Prostate gland (tissue), 2 donors: Measurements from ENCODE around the gene TFR2. TPM values are rescaled to one million over a fixed set of nuclear protein-coding genes. Genes with fewer than 3 reads are reported as not detected.
A peak's percentile ranks its signal among the peaks of the same experiment; 100 is the strongest.

Source experiments
- DNase-seq: peaks from one replicate; pipeline ENCODE4 v3.0.0-alpha.2; 2019; ENCODE audit warnings: low spot score
- H3K27ac ChIP-seq, 2 donors: fragments of 200-600 bp; sonication (generic); 2 replicates each; pipeline ENCODE4 v1.5.1; 2017 to 2019
- H3K27me3 ChIP-seq: fragments of 200-600 bp; sonication (generic); replicated peaks from 2 replicates; pipeline ENCODE4 v1.5.1; 2019; ENCODE audit not compliant: insufficient read depth
- H3K36me3 ChIP-seq, 2 donors: fragments of 200-600 bp; sonication (generic); 1 replicate in 1 of 2; 2 replicates in 1 of 2; pipeline versions ENCODE4 v1.5.1 to v1.8.1; 2017 to 2019
- H3K4me1 ChIP-seq: fragments of 200-600 bp; sonication (generic); replicated peaks from 2 replicates; pipeline ENCODE4 v1.5.1; 2019
- H3K4me3 ChIP-seq, 2 donors: fragments of 200-600 bp; sonication (generic); 2 replicates each; pipeline ENCODE4 v1.5.1; 2017 to 2019
- H3K9me3 ChIP-seq: fragments of 200-600 bp; sonication (generic); 2 replicates; pipeline ENCODE4 v1.5.1; 2017
- POLR2A ChIP-seq: fragments of 450-650 bp; IDR thresholded peaks from one replicate; pipeline ENCODE4 v1.6.1; 2016; ENCODE audit warnings: antibody characterized with exemption, mild to moderate bottlenecking
- POLR2AphosphoS5 ChIP-seq: sonication (generic); formaldehyde crosslinking; IDR thresholded peaks from one replicate; pipeline ENCODE4 v1.6.1; 2017; ENCODE audit warnings: antibody characterized with exemption
- WGBS: methylation state at CpG from one replicate; pipeline ENCODE4 v1.1.5; 2018; 5-methylcytosine and 5-hydroxymethylcytosine counted together
- intact Hi-C: fragments of 100-400 bp; cut with DNase I; formaldehyde crosslinking; loops from one replicate; pipeline ENCODE4 v1.14.2; 2022
- total RNA-seq, 2 donors: library from RNA; depleted of rRNA; stranded (reverse); fragments of >200 nt; gene quantifications; one replicate each; pipeline ENCODE4 v1.1.0, GENCODE V29; 2016
- TF ChIP-seq, protein P1 (sequence below), 4 experiments: fragments of 200-600 bp in 2 of 4; fragments of 450-650 bp in 2 of 4; sonication (generic) in 2 of 4; IDR thresholded peaks; 1 replicate in 3 of 4; 2 replicates in 1 of 4; pipeline ENCODE4 v1.5.1; 2016 to 2019; ENCODE audit warnings: antibody characterized with exemption in 4 of 4, mild to moderate bottlenecking in 2 of 4, moderate library complexity in 2 of 4

TFR2 gene
- total RNA-seq, 2 donors from 2014 or later = 0.59 to 2.3 TPM

DNA sequence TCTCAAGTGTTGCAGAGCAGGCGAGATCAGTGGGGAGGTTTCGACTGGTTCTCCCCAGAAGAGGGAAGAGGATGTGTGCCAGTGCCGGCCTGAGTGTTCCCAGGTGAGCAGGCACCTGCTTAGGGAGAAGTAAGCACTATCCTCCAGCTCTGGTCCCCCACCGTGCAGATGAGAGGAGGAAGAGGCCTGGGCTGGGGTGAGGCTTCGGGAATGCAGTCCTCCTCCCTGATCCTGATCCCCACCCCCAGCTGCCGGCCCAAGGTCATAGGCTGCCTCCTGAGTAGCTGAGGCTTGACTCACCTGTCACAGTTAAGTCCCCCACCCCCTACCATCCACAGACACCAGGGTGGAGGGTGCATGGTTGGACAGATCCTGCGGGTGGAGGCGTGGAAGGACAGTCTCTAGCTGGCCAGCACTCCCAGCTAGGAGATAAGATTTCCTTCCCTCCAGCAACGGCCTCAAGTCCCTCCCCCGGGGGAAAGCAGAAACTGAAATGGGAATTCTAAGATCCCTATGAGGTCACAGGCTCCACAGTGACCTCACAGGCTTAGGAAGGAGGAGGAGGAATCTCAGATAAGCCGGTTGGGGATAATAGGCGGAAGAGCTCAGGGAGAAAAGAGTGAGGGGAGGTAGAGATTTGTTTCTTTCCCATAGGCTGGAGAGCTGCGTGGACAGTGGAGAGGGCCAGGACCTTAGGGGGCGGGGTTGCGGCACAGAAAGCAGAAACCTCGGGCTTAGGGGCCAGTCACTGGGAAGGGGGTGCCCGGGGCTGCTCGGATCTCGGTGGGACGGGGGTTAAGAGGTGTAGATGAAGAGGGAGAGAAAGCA lies 56.5 kb downstream of the TFR2 start:
- 3% methylated on average over 20 of the region's 20 CpGs for WGBS
- no peak for DNase-seq
- peak overlapping the region; percentile 96 to 99 for H3K27ac ChIP-seq
- TF ChIP-seq POLR2A (no peak), POLR2AphosphoS5 (no peak)
- TF ChIP-seq, protein P1, sequence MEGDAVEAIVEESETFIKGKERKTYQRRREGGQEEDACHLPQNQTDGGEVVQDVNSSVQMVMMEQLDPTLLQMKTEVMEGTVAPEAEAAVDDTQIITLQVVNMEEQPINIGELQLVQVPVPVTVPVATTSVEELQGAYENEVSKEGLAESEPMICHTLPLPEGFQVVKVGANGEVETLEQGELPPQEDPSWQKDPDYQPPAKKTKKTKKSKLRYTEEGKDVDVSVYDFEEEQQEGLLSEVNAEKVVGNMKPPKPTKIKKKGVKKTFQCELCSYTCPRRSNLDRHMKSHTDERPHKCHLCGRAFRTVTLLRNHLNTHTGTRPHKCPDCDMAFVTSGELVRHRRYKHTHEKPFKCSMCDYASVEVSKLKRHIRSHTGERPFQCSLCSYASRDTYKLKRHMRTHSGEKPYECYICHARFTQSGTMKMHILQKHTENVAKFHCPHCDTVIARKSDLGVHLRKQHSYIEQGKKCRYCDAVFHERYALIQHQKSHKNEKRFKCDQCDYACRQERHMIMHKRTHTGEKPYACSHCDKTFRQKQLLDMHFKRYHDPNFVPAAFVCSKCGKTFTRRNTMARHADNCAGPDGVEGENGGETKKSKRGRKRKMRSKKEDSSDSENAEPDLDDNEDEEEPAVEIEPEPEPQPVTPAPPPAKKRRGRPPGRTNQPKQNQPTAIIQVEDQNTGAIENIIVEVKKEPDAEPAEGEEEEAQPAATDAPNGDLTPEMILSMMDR (IDR thresholded peaks at IDR 0.05) = no peak
- intact Hi-C loops = loop anchor here (5.0 kb wide), 2 partner anchors 48 to 107 kb away; partner anchors contain the start of genes AGFG2 and GIGYF1
- H3K36me3 ChIP-seq = peaks cover 6 to 8% of the 10 kb centered on the region in 2 donors
- no peaks in the 10 kb centered on the region for H3K9me3 ChIP-seq
- peaks cover 32% of the 10 kb centered on the region for H3K4me1 ChIP-seq
- H3K27me3 ChIP-seq = no peaks in the 10 kb centered on the region
- peak overlapping the region; percentile 76 to 98 for H3K4me3 ChIP-seq

DNA sequence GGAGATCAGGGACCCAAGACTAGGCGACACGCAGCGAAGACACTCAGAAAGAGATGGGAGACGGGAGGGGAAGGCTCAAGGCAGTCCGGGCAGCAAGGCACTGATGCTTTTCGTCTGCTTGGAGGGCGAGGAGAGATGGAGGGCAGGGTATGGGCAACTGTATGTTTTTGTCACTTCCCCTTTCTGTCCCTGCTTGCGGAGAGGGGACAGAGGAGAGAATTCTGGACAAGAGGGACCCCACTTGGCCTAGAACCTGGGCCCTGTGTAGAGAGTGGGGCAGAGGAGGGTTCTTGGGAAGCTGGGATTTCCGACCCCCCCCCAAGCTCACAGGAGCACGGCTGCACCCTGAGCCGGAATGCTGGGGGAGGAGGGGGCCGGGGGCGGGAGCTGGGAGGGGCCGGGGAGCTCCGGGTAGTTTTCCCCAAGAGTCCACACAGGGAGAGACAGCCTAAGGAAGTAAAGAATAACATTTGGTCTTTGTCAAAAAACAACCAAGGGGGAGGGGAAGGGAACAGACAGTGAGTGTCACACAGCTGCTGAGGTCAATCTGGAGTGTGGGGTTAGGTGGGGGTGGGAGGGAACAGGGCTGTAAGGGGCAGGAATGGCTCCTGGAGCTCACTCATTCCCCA lies 57.2 kb downstream of the TFR2 start:
- H3K36me3 ChIP-seq = peaks cover 6 to 13% of the 10 kb centered on the region in 2 donors
- no peaks in the 10 kb centered on the region for H3K9me3 ChIP-seq
- peak overlapping the region; percentile 76 to 98 for H3K4me3 ChIP-seq
- peak overlapping the region; percentile 96 to 99 for H3K27ac ChIP-seq
- 31% methylated on average over 15 of the region's 15 CpGs for WGBS
- intact Hi-C loops = loop anchor here (5.0 kb wide), 1 partner anchor 47 kb away; the partner anchor contains the start of gene AGFG2
- TF ChIP-seq, protein P1 (IDR thresholded peaks at IDR 0.05) = no peak
- TF ChIP-seq POLR2A = no peak
- no peak for TF ChIP-seq POLR2AphosphoS5
- H3K27me3 ChIP-seq = no peaks in the 10 kb centered on the region
- DNase-seq = no peak
- peaks cover 32% of the 10 kb centered on the region for H3K4me1 ChIP-seq

DNA sequence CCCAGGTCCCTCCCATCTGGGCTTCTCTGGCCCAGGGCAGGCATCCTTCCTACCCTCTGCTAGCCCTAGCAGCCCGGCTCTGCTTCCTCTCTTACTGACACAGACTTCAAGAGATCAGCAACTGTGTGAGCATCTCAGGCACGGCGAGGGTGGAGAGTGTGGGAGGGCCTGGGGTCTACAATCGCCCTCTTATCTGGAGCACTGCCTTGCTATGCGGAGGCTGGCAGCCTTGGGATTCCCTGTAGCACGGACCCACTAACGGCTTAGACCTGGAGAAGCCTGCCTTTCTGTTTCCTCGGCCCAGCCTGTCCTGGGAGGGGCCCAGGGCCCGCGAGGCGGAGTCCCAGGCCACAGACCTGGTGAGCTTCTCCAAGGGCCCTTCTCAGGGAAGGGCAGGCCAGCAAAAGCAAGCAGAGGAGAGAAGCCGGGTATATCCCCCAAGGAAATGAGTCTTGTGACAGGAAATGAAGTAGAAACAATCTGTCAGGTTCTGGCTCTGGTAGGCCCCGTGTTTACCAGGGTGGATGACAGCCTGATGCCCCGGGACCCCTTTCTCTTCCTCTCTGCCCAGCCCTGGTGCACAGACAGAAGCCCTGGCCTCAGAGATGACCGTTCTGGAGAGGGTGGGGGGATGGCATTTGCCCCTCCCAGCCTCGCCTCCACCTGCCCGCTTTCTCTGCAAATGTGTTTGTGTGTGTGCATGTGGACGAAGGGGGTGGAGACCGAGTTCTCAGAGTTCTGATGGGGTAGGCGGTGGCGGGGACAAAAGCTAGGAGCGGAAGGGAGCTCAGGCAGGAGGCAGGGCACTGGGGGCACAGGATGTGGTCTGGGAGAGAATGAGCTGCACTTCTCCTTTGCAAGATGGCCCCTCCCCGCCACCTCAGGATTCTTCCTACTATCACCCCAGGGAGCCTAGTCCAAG lies 58.0 kb downstream of the TFR2 start:
- peak overlapping the region; percentile 76 to 98 for H3K4me3 ChIP-seq

GRCh38 chr7:100582650-100583049 lies 58.7 kb downstream of the TFR2 start:
- TF ChIP-seq, protein P1 (IDR thresholded peaks at IDR 0.05) = no peak
- TF ChIP-seq POLR2AphosphoS5 (no peak), POLR2A (no peak)
- WGBS = 57% methylated on average over 11 of the region's 11 CpGs
- intact Hi-C loops = loop anchor here (5.0 kb wide), 1 partner anchor 45 kb away; the partner anchor contains the start of gene AGFG2
- H3K27me3 ChIP-seq = no peaks in the 10 kb centered on the region
- peaks cover 6 to 28% of the 10 kb centered on the region in 2 donors for H3K36me3 ChIP-seq
- H3K27ac ChIP-seq = peak overlapping the region; percentile 96 to 99
- no peaks in the 10 kb centered on the region for H3K9me3 ChIP-seq
- no peak for DNase-seq
- peak overlapping the region in 1 of 2 donors; percentile 98 for H3K4me3 ChIP-seq
- H3K4me1 ChIP-seq = peaks cover 32% of the 10 kb centered on the region

More for the DNA sequence above, 58.0 kb downstream of the TFR2 start:
- intact Hi-C loops = loop anchor here (5.0 kb wide), 1 partner anchor 46 kb away; the partner anchor contains the start of gene AGFG2
- Histone ChIP-seq H3K9me3 (no peaks in the 10 kb centered on the region), H3K4me1 (peaks cover 32% of the 10 kb centered on the region), H3K27me3 (no peaks in the 10 kb centered on the region), H3K36me3 (peaks cover 6 to 21% of the 10 kb centered on the region in 2 donors), H3K27ac (peak overlapping the region; percentile 96 to 99)
- peak; percentile 35 for DNase-seq
- 44% methylated on average over 19 of the region's 23 CpGs for WGBS
- TF ChIP-seq POLR2A (no peak), POLR2AphosphoS5 (no peak)
- TF ChIP-seq, protein P1 (IDR thresholded peaks at IDR 0.05) = no peak
